Panc1 (cell line): ENCODE data around the gene SMARCB1. TPM values are rescaled to one million over a fixed set of nuclear protein-coding genes. Genes with fewer than 3 reads are reported as not detected.

Experiments
- ATAC-seq: fragments of 200-7000 bp; cut with Tn5 transposase; 2 replicates; pipeline ENCODE4 v1.9.1; 2020; ENCODE audit warnings: mild to moderate bottlenecking, moderate library complexity
- BruUV-seq: library from RNA; stranded (reverse); fragments of 400-500 nt; replicated peaks from 2 replicates; lab custom pipeline; 2021; lab: Mats Ljungman, UMichigan
- CTCF ChIA-PET: fragments of 300-600 bp; sonication (Branson Sonifier 250); formaldehyde crosslinking; loops from one replicate; lab custom pipeline; 2022; ENCODE audit warnings: antibody characterized with exemption; lab: Charles Lee
- POLR2A ChIA-PET: fragments of 300-600 bp; sonication (Branson Sonifier 250); formaldehyde crosslinking; loops from one replicate; lab custom pipeline; 2022; ENCODE audit warnings: antibody characterized with exemption; lab: Charles Lee
- DNase-seq: peaks from one replicate; pipeline ENCODE4 v3.0.0-alpha.2; 2010; ENCODE audit warnings: low read depth, low spot score
- H3K27ac ChIP-seq: 2 replicates; pipeline ENCODE4 v1.5.1; 2011; ENCODE audit warnings: mild to moderate bottlenecking, low read length, inconsistent platforms
- H3K27me3 ChIP-seq: fragments of 200-500 bp; sonication (Bioruptor generic); 2 replicates; pipeline ENCODE4 v1.6.0; 2014; ENCODE audit warnings: low read length, inconsistent platforms; ENCODE audit not compliant: control insufficient read depth, insufficient read depth
- H3K36me3 ChIP-seq: fragments of 200-500 bp; sonication (Bioruptor generic); 2 replicates; pipeline ENCODE4 v1.5.1; 2014; ENCODE audit warnings: inconsistent platforms, mild to moderate bottlenecking, low read length, moderate library complexity; ENCODE audit not compliant: control insufficient read depth, insufficient read depth
- H3K4me1 ChIP-seq: 2 replicates; pipeline ENCODE4 v1.5.1; 2011; ENCODE audit warnings: inconsistent platforms, mild to moderate bottlenecking, low read length, moderate library complexity; ENCODE audit not compliant: control insufficient read depth, insufficient read depth
- H3K4me3 ChIP-seq, 2 experiments: 2 replicates each; pipeline ENCODE4 v1.5.1; 2011 to 2012; ENCODE audit warnings: low read depth in 2 of 2, low read length in 2 of 2, mild to moderate bottlenecking in 2 of 2, inconsistent platforms in 1 of 2, moderate library complexity in 1 of 2
- H3K9me3 ChIP-seq: fragments of 200-500 bp; sonication (Bioruptor generic); 2 replicates; pipeline ENCODE4 v1.5.1; 2014; ENCODE audit warnings: low read depth, mild to moderate bottlenecking, inconsistent platforms, low read length, moderate library complexity; ENCODE audit not compliant: control insufficient read depth, insufficient read depth
- POLR2AphosphoS5 ChIP-seq: IDR thresholded peaks from 2 replicates; pipeline ENCODE4 v1.6.1; 2012; ENCODE audit warnings: mild to moderate bottlenecking, low read depth, low read length, moderate library complexity
- REST ChIP-seq, 2 experiments: IDR thresholded peaks; 2 replicates each; pipeline ENCODE4 v1.6.1; 2011 to 2012; ENCODE audit warnings: low read depth in 2 of 2, control low read depth in 1 of 2, low read length in 1 of 2, mild to moderate bottlenecking in 1 of 2, moderate library complexity in 1 of 2; ENCODE audit not compliant: insufficient read depth in 1 of 2
- SIN3A ChIP-seq: IDR thresholded peaks from 2 replicates; pipeline ENCODE4 v1.6.1; 2012; ENCODE audit warnings: low read depth, mild to moderate bottlenecking, low read length, moderate library complexity, borderline replicate concordance; ENCODE audit not compliant: insufficient read depth
- TCF7L2 ChIP-seq: IDR thresholded peaks from 2 replicates; pipeline ENCODE4 v1.6.1; 2011; ENCODE audit warnings: mild to moderate bottlenecking, low read depth, low read length, inconsistent platforms
- in situ Hi-C: cut with HindIII; loops from 2 replicates; pipeline ENCODE4 v1.10.0; 2016; ENCODE audit warnings: low sequenced_read_pairs, low pct_unique_long_range_greater_than_20kb
- intact Hi-C: fragments of 100-400 bp; cut with micrococcal nuclease; formaldehyde crosslinking; loops from one replicate; pipeline ENCODE4 v1.10.0; 2022; ENCODE audit not compliant: unreplicated experiment
- total RNA-seq: library from RNA; stranded (reverse); gene quantifications from one replicate; pipeline ENCODE4 v1.2.1, GENCODE V29; 2021; ENCODE audit not compliant: unreplicated experiment
- TF ChIP-seq, protein P1 (sequence below): fragments of 450-650 bp; IDR thresholded peaks from 2 replicates; pipeline ENCODE4 v1.5.1; 2017; ENCODE audit warnings: mild to moderate bottlenecking

SMARCB1 gene
- total RNA-seq, 1 experiment from 2014 or later: 70.2 TPM

DNA sequence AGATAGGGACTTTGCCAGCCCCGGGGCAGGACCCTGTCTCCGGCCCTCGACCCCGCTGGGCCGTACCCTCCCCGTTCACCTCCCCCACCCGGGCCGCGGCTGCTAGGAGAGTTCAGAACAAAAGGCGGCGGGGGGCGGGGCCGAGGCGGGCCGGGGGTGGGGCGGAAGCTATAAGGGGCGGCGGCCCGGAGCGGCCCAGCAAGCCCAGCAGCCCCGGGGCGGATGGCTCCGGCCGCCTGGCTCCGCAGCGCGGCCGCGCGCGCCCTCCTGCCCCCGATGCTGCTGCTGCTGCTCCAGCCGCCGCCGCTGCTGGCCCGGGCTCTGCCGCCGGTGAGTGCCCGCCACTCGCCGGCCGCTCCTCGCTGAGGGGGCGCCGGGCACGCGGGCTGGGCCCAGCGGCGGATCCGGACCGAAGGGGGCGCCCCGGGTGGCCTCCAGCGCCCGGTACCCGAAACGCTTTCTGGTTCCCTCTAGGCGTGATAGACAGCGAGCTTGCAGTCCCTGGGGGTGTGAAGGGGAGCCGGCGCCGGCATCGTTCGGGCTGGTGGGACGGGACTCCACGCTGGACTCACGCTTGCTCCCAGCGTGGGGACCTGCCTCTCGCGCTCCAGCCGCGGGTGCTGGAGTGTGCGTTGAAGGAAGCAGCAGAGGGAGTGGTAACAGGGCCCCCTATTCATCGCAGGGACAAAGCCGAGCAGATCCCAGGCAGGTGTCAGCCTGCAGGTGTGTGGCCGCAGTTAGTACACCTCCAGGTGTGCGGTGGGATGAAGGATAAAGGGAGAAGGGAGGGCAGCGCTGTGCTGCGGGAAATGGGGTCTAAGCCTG lies 13.9 kb upstream of the SMARCB1 start, which contains the start of gene MMP11:
MMP11 (plus strand) TSS at position 201 of the 825 bp plus-strand sequence; CDS start at position 223, 22 bp downstream.
- POLR2A ChIA-PET: no interaction called here
- H3K4me3 ChIP-seq: peak within 1 kb of the TSS; percentile 36 to 39; a peak in 3 of 4 replicates
- no peak within 1 kb of the TSS for H3K27ac ChIP-seq
- no peaks in the 10 kb centered on the region for H3K36me3 ChIP-seq
- CTCF ChIA-PET: no interaction called here
- H3K27me3 ChIP-seq: no peaks in the 10 kb centered on the region
- BruUV-seq: no TSS peak
- no peaks in the 10 kb centered on the region for H3K4me1 ChIP-seq
- in situ Hi-C loops (no loop called here), intact Hi-C loops (loop anchor here (10.0 kb wide), 1 partner anchor 72 kb away; no protein-coding TSS in a partner anchor)
- DNase-seq (no peak), ATAC-seq (peak; percentile 23; the same call in 1 of the 2 replicates)
- TF ChIP-seq TCF7L2 (no peak), REST (IDR thresholded peaks at IDR 0.05; ENCODE audit: insufficient read depth in 1 of 2, low read depth in 2 of 2, low read length in 1 of 2) (no peak), POLR2AphosphoS5 (no peak), SIN3A (no peak)
- TF ChIP-seq, protein P1, sequence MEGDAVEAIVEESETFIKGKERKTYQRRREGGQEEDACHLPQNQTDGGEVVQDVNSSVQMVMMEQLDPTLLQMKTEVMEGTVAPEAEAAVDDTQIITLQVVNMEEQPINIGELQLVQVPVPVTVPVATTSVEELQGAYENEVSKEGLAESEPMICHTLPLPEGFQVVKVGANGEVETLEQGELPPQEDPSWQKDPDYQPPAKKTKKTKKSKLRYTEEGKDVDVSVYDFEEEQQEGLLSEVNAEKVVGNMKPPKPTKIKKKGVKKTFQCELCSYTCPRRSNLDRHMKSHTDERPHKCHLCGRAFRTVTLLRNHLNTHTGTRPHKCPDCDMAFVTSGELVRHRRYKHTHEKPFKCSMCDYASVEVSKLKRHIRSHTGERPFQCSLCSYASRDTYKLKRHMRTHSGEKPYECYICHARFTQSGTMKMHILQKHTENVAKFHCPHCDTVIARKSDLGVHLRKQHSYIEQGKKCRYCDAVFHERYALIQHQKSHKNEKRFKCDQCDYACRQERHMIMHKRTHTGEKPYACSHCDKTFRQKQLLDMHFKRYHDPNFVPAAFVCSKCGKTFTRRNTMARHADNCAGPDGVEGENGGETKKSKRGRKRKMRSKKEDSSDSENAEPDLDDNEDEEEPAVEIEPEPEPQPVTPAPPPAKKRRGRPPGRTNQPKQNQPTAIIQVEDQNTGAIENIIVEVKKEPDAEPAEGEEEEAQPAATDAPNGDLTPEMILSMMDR: no peak; the same call in 1 of the 2 replicates
- H3K9me3 ChIP-seq: no peaks in the 10 kb centered on the region

GRCh38 chr22:23773483-23774113 lies 13.2 kb upstream of the SMARCB1 start:
- in situ Hi-C loops: no loop called here

More at GRCh38 chr22:23773483-23774113, 13.2 kb upstream of the SMARCB1 start:
- ATAC-seq: no peak
- Histone ChIP-seq H3K27me3 (no peaks in the 10 kb centered on the region), H3K4me1 (no peaks in the 10 kb centered on the region), H3K9me3 (no peaks in the 10 kb centered on the region), H3K36me3 (no peaks in the 10 kb centered on the region), H3K27ac (no peak overlapping the region), H3K4me3 (peak overlapping the region in 1 of 2 experiments; percentile 26; a peak in 1 of 4 replicates)
- intact Hi-C loops: loop anchor here (10.0 kb wide), 1 partner anchor 71 kb away; no protein-coding TSS in a partner anchor
- ChIA-PET CTCF (no interaction called here), POLR2A (interaction anchor here (1.0 kb wide), 1 partner anchor 20 kb away, joined by 3 read pairs; no protein-coding TSS in a partner anchor)
- no peak for DNase-seq
- BruUV-seq: no TSS peak
- no peak for TF ChIP-seq REST (IDR thresholded peaks at IDR 0.05; ENCODE audit: insufficient read depth in 1 of 2, low read depth in 2 of 2, low read length in 1 of 2)
- TF ChIP-seq, protein P1: no peak
- TF ChIP-seq SIN3A: no peak
- no peak for TF ChIP-seq POLR2AphosphoS5
- TF ChIP-seq TCF7L2: no peak
